Measurements from ENCODE around the gene ATP10B.

The ATP10B gene

DNA sequence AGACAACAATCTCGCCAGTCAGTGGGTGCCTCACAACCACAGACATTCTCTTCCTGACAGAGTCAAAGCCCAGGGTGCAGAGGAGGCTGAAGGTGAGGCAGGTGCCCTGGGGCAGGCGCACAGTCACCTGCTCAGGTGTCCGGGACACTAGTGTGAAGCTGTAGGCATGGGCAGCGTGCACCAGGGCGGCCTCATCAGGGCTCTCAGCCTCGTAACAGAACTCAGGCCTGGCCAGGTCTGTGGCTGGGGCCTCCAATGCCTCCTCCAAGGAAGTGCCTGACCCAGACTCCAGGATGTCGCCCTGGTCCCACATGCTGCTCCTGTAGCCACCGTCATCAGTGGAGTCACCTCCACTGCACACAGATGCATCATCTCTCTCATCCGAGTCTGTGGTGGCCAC is 231.6 kb downstream of the ATP10B start:
- WGBS, 2 experiments, result 94 to 95% methylated on average over 9 of the region's 9 CpGs
- Histone ChIP-seq H3K27me3 (ENCODE audit: control insufficient read depth, insufficient read depth, low read length, poor library complexity, severe bottlenecking) (no peaks in the 10 kb centered on the region), H3K36me3 (ENCODE audit: control insufficient read depth, insufficient read depth, low read length) (no peaks in the 10 kb centered on the region), H3K4me1 (ENCODE audit: control insufficient read depth, insufficient read depth, low read length) (no peaks in the 10 kb centered on the region), H3K4me3 (ENCODE audit: insufficient read depth, low read depth, low read length) (no peak overlapping the region), H3K27ac (ENCODE audit: insufficient read depth, low read depth, low read length, poor library complexity, severe bottlenecking) (no peak overlapping the region), H3K9me3 (ENCODE audit: control insufficient read depth, low read length) (no peaks in the 10 kb centered on the region)

DNA sequence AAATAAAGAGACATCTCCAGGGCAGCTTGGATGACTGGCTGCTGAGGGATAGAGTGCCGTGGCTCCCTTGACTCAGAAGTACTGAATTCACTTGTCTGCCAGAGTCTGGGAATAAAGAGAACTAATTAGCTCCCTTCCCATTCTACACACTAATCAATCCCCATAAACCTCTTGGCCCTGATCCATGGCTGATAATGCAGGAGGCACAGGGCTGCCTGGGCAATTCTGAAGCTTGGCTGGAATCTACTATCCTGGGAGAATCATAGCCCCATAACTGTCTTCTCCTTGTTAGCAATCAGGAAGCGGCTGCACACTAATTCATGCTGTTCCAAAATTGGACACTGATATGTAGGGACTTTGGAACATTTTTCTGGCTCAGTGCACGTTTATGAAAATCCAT is 232.6 kb downstream of the ATP10B start:
- H3K27me3 ChIP-seq (ENCODE audit: control insufficient read depth, insufficient read depth, low read length, poor library complexity, severe bottlenecking), result no peaks in the 10 kb centered on the region
- no peaks in the 10 kb centered on the region for H3K9me3 ChIP-seq (ENCODE audit: control insufficient read depth, low read length)
- H3K36me3 ChIP-seq (ENCODE audit: control insufficient read depth, insufficient read depth, low read length), result no peaks in the 10 kb centered on the region
- WGBS, 2 experiments, result 78 to 80% methylated on average over 3 of the region's 3 CpGs
- no peak overlapping the region for H3K4me3 ChIP-seq (ENCODE audit: insufficient read depth, low read depth, low read length)
- no peak overlapping the region for H3K27ac ChIP-seq (ENCODE audit: insufficient read depth, low read depth, low read length, poor library complexity, severe bottlenecking)
- H3K4me1 ChIP-seq (ENCODE audit: control insufficient read depth, insufficient read depth, low read length), result no peaks in the 10 kb centered on the region

DNA sequence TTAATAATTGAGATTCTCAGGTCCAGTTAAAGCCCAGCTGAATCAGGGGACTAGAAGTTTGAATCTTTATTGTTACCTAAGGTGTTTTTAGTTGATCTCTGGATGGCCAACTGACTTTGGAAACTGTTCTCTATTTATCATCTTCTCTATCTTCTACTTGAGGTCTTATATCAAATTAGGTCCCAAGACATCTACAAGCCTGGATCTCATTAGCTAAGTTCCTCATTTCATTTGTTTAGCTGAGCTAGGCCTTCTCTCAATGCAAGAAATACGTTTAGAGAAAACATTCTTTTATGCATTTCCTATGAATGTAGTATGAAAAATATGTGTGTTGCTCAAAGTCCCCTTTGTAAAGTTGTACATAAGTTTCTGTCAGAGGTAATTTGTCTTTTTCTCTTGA is 233.7 kb downstream of the ATP10B start:
- WGBS, 2 experiments, result 83% methylated on average over 1 of the region's 1 CpG; no CpG with 5 or more reads in 1 of the 2 experiments
- H3K9me3 ChIP-seq (ENCODE audit: control insufficient read depth, low read length), result no peaks in the 10 kb centered on the region
- H3K36me3 ChIP-seq (ENCODE audit: control insufficient read depth, insufficient read depth, low read length), result no peaks in the 10 kb centered on the region
- H3K27ac ChIP-seq (ENCODE audit: insufficient read depth, low read depth, low read length, poor library complexity, severe bottlenecking), result no peak overlapping the region
- no peaks in the 10 kb centered on the region for H3K27me3 ChIP-seq (ENCODE audit: control insufficient read depth, insufficient read depth, low read length, poor library complexity, severe bottlenecking)
- H3K4me1 ChIP-seq (ENCODE audit: control insufficient read depth, insufficient read depth, low read length), result no peaks in the 10 kb centered on the region
- no peak overlapping the region for H3K4me3 ChIP-seq (ENCODE audit: insufficient read depth, low read depth, low read length)

- H3K36me3 ChIP-seq (ENCODE audit: control insufficient read depth, insufficient read depth, low read length), result no peaks in the 10 kb centered on the region
- no peaks in the 10 kb centered on the region for H3K9me3 ChIP-seq (ENCODE audit: control insufficient read depth, low read length)
- no peak overlapping the region for H3K27ac ChIP-seq (ENCODE audit: insufficient read depth, low read depth, low read length, poor library complexity, severe bottlenecking)
- no peak overlapping the region for H3K4me3 ChIP-seq (ENCODE audit: insufficient read depth, low read depth, low read length)
- no peaks in the 10 kb centered on the region for H3K27me3 ChIP-seq (ENCODE audit: control insufficient read depth, insufficient read depth, low read length, poor library complexity, severe bottlenecking)
- WGBS, 2 experiments, result 78 to 91% methylated on average over 3 of the region's 4 CpGs
- H3K4me1 ChIP-seq (ENCODE audit: control insufficient read depth, insufficient read depth, low read length), result no peaks in the 10 kb centered on the region
These were observed 235.1 kb downstream of the ATP10B start for GRCh38 chr5:160616712-160617497.

DNA sequence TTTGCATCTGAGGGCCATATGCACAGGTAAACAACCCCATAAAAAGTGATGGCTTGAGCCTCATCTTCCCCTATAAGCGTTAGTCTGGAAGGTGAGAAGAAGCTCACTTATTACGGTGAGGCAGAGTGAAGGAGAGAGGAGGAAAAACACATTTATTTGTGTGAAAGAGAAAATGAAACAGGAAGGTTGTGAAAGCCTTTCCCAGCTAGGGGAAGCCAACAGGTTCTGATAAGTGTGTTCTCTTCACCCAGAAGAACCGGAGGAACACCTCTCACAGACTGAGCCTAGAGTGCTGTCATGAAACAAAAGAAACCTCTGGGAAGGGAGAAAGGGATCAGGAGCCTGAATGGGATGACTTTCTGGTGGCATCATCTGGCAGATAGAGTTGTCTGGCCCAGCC is 237.9 kb downstream of the ATP10B start:
- no peaks in the 10 kb centered on the region for H3K9me3 ChIP-seq (ENCODE audit: control insufficient read depth, low read length)
- no peaks in the 10 kb centered on the region for H3K4me1 ChIP-seq (ENCODE audit: control insufficient read depth, insufficient read depth, low read length)
- no peak overlapping the region for H3K27ac ChIP-seq (ENCODE audit: insufficient read depth, low read depth, low read length, poor library complexity, severe bottlenecking)
- no peaks in the 10 kb centered on the region for H3K27me3 ChIP-seq (ENCODE audit: control insufficient read depth, insufficient read depth, low read length, poor library complexity, severe bottlenecking)
- H3K36me3 ChIP-seq (ENCODE audit: control insufficient read depth, insufficient read depth, low read length), result no peaks in the 10 kb centered on the region
- H3K4me3 ChIP-seq (ENCODE audit: insufficient read depth, low read depth, low read length), result no peak overlapping the region
- WGBS, 2 experiments, result 80 to 94% methylated on average over 3 of the region's 3 CpGs

- H3K4me1 ChIP-seq (ENCODE audit: control insufficient read depth, insufficient read depth, low read length), result no peaks in the 10 kb centered on the region
- WGBS, 2 experiments, result 87 to 100% methylated on average over 2 of the region's 2 CpGs
- no peaks in the 10 kb centered on the region for H3K36me3 ChIP-seq (ENCODE audit: control insufficient read depth, insufficient read depth, low read length)
- H3K27me3 ChIP-seq (ENCODE audit: control insufficient read depth, insufficient read depth, low read length, poor library complexity, severe bottlenecking), result no peaks in the 10 kb centered on the region
- no peak overlapping the region for H3K4me3 ChIP-seq (ENCODE audit: insufficient read depth, low read depth, low read length)
- H3K9me3 ChIP-seq (ENCODE audit: control insufficient read depth, low read length), result no peaks in the 10 kb centered on the region
- H3K27ac ChIP-seq (ENCODE audit: insufficient read depth, low read depth, low read length, poor library complexity, severe bottlenecking), result no peak overlapping the region
These were observed 246.7 kb downstream of the ATP10B start for GRCh38 chr5:160605266-160605665.

DNA sequence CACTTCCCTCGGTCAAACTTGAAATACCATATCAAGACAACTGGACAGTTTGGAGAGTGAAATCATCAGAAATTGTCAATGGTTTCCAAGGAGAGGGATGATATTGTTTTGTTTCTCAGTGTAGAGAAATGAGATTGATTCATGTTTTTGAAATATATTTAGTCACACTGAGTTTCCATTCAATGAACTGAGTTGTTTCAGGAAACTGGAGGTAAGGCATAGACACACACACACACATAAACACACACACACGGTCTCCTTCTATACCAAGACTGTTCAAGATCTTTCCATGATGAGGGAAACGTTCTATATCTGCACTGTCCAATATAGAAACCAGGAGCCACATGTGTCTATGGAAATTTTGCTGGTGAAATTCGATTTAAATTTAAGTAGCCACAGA is 247.5 kb downstream of the ATP10B start:
- no peaks in the 10 kb centered on the region for H3K4me1 ChIP-seq (ENCODE audit: control insufficient read depth, insufficient read depth, low read length)

GRCh38 chr5:160602744-160603143 is 249.3 kb downstream of the ATP10B start:
- 93 to 97% methylated on average over 4 of the region's 4 CpGs for WGBS, 2 experiments

More for the DNA sequence above, 247.5 kb downstream of the ATP10B start:
- H3K27me3 ChIP-seq (ENCODE audit: control insufficient read depth, insufficient read depth, low read length, poor library complexity, severe bottlenecking), result no peaks in the 10 kb centered on the region
- 83 to 85% methylated on average over 3 to 4 of the region's 4 CpGs for WGBS, 2 experiments
- H3K27ac ChIP-seq (ENCODE audit: insufficient read depth, low read depth, low read length, poor library complexity, severe bottlenecking), result no peak overlapping the region
- no peaks in the 10 kb centered on the region for H3K36me3 ChIP-seq (ENCODE audit: control insufficient read depth, insufficient read depth, low read length)
- no peaks in the 10 kb centered on the region for H3K9me3 ChIP-seq (ENCODE audit: control insufficient read depth, low read length)
- H3K4me3 ChIP-seq (ENCODE audit: insufficient read depth, low read depth, low read length), result no peak overlapping the region

DNA sequence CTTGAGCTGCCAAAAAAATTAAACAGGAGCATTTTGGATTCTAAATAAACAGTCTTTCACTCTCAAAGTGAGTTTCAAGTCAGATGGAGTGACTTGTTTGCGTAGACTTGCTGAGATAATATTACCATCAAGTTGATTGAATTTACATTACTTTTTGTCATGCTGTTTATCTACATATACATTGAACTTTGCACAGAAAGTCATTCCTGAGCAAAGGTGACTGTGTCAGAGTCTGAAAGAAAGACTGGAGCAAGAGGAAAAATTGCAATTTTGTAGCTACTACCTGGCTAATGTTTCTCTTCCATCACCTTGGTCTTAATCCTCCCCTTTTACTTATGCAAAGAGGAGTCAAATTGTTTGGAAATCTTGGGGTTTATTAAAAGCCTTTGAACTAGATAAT is 251.0 kb downstream of the ATP10B start:
- no peaks in the 10 kb centered on the region for H3K36me3 ChIP-seq (ENCODE audit: control insufficient read depth, insufficient read depth, low read length)
- no peak overlapping the region for H3K27ac ChIP-seq (ENCODE audit: insufficient read depth, low read depth, low read length, poor library complexity, severe bottlenecking)
- 100% methylated on average over 1 of the region's 1 CpG; no CpG with 5 or more reads in 1 of the 2 experiments for WGBS, 2 experiments
- H3K4me1 ChIP-seq (ENCODE audit: control insufficient read depth, insufficient read depth, low read length), result no peaks in the 10 kb centered on the region
- no peaks in the 10 kb centered on the region for H3K9me3 ChIP-seq (ENCODE audit: control insufficient read depth, low read length)
- H3K4me3 ChIP-seq (ENCODE audit: insufficient read depth, low read depth, low read length), result no peak overlapping the region
- no peaks in the 10 kb centered on the region for H3K27me3 ChIP-seq (ENCODE audit: control insufficient read depth, insufficient read depth, low read length, poor library complexity, severe bottlenecking)

More at GRCh38 chr5:160602744-160603143, 249.3 kb downstream of the ATP10B start:
- H3K4me1 ChIP-seq (ENCODE audit: control insufficient read depth, insufficient read depth, low read length), result no peaks in the 10 kb centered on the region
- no peaks in the 10 kb centered on the region for H3K27me3 ChIP-seq (ENCODE audit: control insufficient read depth, insufficient read depth, low read length, poor library complexity, severe bottlenecking)
- H3K36me3 ChIP-seq (ENCODE audit: control insufficient read depth, insufficient read depth, low read length), result no peaks in the 10 kb centered on the region
- no peaks in the 10 kb centered on the region for H3K9me3 ChIP-seq (ENCODE audit: control insufficient read depth, low read length)
- H3K27ac ChIP-seq (ENCODE audit: insufficient read depth, low read depth, low read length, poor library complexity, severe bottlenecking), result no peak overlapping the region
- no peak overlapping the region for H3K4me3 ChIP-seq (ENCODE audit: insufficient read depth, low read depth, low read length)

- Histone ChIP-seq H3K4me1 (ENCODE audit: control insufficient read depth, insufficient read depth, low read length) (no peaks in the 10 kb centered on the region), H3K27me3 (ENCODE audit: control insufficient read depth, insufficient read depth, low read length, poor library complexity, severe bottlenecking) (no peaks in the 10 kb centered on the region), H3K4me3 (ENCODE audit: insufficient read depth, low read depth, low read length) (no peak overlapping the region), H3K9me3 (ENCODE audit: control insufficient read depth, low read length) (no peaks in the 10 kb centered on the region), H3K36me3 (ENCODE audit: control insufficient read depth, insufficient read depth, low read length) (no peaks in the 10 kb centered on the region), H3K27ac (ENCODE audit: insufficient read depth, low read depth, low read length, poor library complexity, severe bottlenecking) (no peak overlapping the region)
- 87 to 94% methylated on average over 3 of the region's 3 CpGs for WGBS, 2 experiments
These were observed 278.7 kb downstream of the ATP10B start for GRCh38 chr5:160573318-160573717.
